RWPE1 (cell line): ENCODE measurements around the gene LIPE.

ENCODE experiments used
- CTCF ChIA-PET: fragments of 350-600 bp; sonication (Branson Sonifier 250); formaldehyde crosslinking; extraction: SDS; loops from one replicate; lab custom pipeline; 2021; lab: Yijun Ruan, JAX
- POLR2A ChIA-PET: fragments of 400-600 bp; formaldehyde crosslinking; extraction: SDS; loops from one replicate; lab custom pipeline; 2020; ENCODE audit warnings: antibody characterized with exemption; ENCODE audit not compliant: low non-redundant PET; lab: Yijun Ruan, JAX
- DNase-seq: peaks from one replicate; pipeline ENCODE4 v3.0.0; 2012; ENCODE audit warnings: low spot score
- H3K27ac ChIP-seq: fragments of 450-650 bp; 2 replicates; pipeline ENCODE4 v1.5.1; 2017
- TF ChIP-seq, protein P1 (sequence below): fragments of 450-650 bp; conservative IDR thresholded peaks from 2 replicates; pipeline ENCODE4 v1.5.1; 2017; ENCODE audit warnings: low read depth, mild to moderate bottlenecking

The LIPE gene

DNA sequence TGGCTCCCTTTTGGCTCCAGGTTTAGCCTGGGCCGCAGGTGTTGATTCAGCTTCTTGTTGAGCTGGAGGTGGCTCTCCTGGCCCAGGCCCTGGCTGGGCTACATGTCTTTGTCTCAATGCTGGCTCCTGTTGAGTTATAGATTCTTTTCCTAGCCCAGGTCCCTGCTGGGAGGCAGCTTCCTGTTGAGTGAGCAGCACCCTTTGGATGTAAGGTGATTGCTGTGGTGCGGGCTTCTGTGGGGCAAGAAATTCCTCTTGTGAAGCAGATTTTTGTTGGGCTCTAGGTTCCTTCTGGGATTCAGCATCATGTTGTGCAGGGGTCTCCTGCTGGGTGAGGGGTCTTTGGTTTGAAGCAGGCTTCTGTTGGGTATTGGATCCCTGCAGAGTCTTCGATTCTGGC, 545 bp downstream of the LIPE start:
- no peak for DNase-seq
- H3K27ac ChIP-seq: no peak overlapping the region
- CTCF ChIA-PET: no interaction called here
- TF ChIP-seq, protein P1, sequence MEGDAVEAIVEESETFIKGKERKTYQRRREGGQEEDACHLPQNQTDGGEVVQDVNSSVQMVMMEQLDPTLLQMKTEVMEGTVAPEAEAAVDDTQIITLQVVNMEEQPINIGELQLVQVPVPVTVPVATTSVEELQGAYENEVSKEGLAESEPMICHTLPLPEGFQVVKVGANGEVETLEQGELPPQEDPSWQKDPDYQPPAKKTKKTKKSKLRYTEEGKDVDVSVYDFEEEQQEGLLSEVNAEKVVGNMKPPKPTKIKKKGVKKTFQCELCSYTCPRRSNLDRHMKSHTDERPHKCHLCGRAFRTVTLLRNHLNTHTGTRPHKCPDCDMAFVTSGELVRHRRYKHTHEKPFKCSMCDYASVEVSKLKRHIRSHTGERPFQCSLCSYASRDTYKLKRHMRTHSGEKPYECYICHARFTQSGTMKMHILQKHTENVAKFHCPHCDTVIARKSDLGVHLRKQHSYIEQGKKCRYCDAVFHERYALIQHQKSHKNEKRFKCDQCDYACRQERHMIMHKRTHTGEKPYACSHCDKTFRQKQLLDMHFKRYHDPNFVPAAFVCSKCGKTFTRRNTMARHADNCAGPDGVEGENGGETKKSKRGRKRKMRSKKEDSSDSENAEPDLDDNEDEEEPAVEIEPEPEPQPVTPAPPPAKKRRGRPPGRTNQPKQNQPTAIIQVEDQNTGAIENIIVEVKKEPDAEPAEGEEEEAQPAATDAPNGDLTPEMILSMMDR: no peak
- POLR2A ChIA-PET: no interaction called here

DNA sequence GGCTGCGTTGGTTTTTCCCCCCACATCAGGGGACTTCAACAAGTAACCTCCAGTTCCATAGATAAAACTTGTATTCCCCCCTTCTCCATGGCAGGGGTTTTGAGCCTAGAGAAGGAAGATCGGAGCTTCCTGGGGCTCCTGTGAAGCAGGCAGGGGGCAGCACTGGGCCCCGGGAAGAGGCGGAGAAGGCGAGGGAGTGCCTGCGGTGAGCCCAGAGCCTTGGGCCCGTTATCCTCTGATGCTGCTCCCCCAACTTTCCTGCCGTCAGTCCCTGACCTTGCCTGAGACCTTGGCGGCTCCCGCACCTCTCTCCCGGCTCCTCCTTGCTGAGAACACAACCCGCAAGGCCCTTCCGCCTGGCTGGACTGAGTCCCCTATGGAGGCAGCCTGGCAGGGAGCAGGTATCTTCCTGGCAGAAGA, 2.5 kb downstream of the LIPE start:
- TF ChIP-seq, protein P1: no peak
- ChIA-PET CTCF (interaction anchor here (0.7 to 2.7 kb wide), 3 partner anchors 8 to 83 kb away, joined by 3 to 12 read pairs (median 3); no protein-coding TSS in a partner anchor), POLR2A (no interaction called here)
- no peak for DNase-seq
- peak overlapping the region; percentile 79; the same call in 1 of the 2 replicates for H3K27ac ChIP-seq

DNA sequence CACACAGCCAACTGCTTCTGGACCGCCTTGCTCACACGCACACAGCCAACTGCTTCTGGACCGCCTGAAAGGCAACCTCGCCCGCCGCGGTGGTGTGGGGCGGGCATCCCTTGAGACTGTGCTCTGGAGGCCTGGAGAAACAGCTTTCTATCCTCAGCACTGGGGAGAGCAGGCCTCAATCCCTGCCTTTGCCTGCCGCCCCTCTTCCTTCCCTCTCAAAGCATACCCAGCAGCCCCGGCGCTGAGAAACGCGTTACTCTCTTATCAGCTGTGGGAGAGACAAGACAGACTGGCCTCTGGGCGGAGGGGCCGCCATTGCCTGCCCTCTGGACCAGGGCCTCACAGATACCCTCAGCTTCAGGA, 2.9 kb downstream of the LIPE start:
- POLR2A ChIA-PET: no interaction called here
- peak overlapping the region; percentile 79 for H3K27ac ChIP-seq
- no peak for DNase-seq
- CTCF ChIA-PET: interaction anchor here (0.7 to 2.7 kb wide), 4 partner anchors 9 to 83 kb away, joined by 3 to 12 read pairs (median 4); no protein-coding TSS in a partner anchor
- TF ChIP-seq, protein P1: no peak

GRCh38 chr19:42423462-42424344, 3.5 kb downstream of the LIPE start:
- DNase-seq: peak; percentile 96
- CTCF ChIA-PET: interaction anchor here (0.5 to 2.7 kb wide), 4 partner anchors 9 to 40 kb away, joined by 3 to 12 read pairs (median 4); no protein-coding TSS in a partner anchor
- H3K27ac ChIP-seq: peak overlapping the region; percentile 79
- POLR2A ChIA-PET: no interaction called here
- TF ChIP-seq, protein P1: no peak

DNA sequence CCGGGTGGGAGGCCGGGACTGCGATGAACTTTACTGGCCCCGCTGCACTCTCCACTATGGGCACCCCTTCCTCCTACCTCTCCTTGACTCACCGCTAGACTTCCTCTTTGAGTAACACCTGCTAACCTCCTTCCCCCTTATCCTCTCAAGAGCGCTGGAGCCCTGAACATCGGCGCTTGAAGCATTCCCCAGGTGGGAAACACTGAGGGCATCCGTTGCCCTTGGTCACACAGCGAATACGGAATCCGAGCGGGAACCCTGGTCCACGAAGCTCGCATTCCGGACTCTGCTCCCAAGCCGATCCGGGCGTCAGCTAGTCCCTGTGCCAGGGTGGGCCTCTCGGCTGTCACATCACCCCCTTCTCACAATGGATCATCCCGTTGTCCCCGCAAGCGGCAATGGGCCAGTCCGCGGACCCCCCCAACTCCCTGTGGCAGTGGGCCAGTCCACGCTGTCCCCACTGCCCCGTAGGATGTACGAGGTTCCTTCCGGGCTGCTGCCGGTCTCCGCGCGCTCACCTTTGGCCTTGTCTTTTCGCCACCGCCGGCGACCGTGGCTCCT, 4.2 kb downstream of the LIPE start:
- POLR2A ChIA-PET: no interaction called here
- peak overlapping the region; percentile 79 for H3K27ac ChIP-seq
- CTCF ChIA-PET: interaction anchor here (1.5 kb wide), 1 partner anchor 11 kb away, joined by 6 read pairs; no protein-coding TSS in a partner anchor
- DNase-seq: peak; percentile 61
- TF ChIP-seq, protein P1: no peak

DNA sequence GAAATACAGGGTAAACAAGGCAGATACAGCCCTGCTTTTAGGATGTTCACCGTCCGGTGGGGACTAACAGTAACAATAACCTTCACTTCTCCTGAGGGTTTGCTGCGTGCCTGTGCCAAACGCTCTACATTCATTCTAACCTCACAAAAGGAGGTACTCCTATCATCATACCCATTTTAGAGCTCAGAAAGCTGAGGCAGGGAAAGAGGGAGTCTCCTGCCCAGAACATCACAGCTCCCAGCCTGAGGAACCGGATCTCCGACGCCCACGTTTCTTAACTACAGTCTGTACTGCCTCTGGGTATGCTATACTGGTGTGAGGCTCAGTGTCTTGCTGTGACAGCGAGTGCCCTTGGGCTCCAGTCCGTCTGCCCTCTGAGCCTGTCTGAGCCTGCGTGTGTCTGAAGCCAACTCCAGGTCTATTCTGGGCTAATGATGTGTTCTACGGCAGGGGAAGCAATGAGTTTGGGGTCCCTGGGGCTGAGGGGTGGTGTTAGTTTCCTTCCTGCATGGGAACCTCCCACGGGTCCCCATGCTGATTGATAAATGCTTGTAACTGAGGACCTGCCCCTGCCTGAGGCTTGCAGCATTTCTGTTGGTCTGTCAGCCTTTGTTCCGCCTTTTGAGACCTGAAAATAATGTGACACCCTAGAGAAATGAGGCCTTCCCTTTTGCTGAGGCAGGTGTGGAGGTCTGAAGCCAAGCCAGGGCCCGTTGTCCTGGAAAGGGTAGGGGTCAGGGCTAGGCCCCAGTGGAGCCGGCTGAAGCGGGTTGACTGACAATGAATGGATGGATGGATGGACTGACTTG, 4.9 kb downstream of the LIPE start:
- peak overlapping the region; percentile 79 for H3K27ac ChIP-seq
- TF ChIP-seq, protein P1: no peak
- CTCF ChIA-PET: no interaction called here
- DNase-seq: no peak
- POLR2A ChIA-PET: no interaction called here
